Prostate gland (tissue), 2 donors: ENCODE results near the gene CCL5.

Experiments used
- CTCF ChIP-seq, 4 experiments: fragments of 200-600 bp in 2 of 4; fragments of 450-650 bp in 2 of 4; sonication (generic) in 2 of 4; IDR thresholded peaks; 1 replicate in 3 of 4; 2 replicates in 1 of 4; pipeline ENCODE4 v1.5.1; 2016 to 2019; ENCODE audit warnings: antibody characterized with exemption in 4 of 4, mild to moderate bottlenecking in 2 of 4, moderate library complexity in 2 of 4
- POLR2A ChIP-seq: fragments of 450-650 bp; IDR thresholded peaks from one replicate; pipeline ENCODE4 v1.6.1; 2016; ENCODE audit warnings: antibody characterized with exemption, mild to moderate bottlenecking
- POLR2AphosphoS5 ChIP-seq: sonication (generic); formaldehyde crosslinking; IDR thresholded peaks from one replicate; pipeline ENCODE4 v1.6.1; 2017; ENCODE audit warnings: antibody characterized with exemption

DNA sequence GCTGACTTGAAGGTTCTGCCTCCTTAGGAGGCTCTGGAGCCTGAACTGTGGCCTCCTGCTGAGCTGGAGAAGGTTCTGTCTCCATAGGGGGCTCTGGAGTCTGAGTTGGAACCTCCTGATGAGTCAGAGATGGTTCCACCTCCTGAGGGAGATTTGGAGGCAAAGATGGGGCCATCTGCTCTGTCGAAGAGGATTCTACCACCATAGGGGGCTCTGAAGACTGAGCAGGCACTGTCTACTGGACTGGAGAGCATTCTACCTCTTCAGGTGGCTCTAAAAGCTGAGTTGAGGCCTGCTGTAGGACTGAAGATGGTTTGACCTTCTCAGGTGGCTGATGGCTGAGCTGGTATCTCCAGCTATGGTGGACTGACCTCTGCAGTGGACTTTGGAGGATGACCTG, 34.2 kb upstream of the CCL5 start:
- TF ChIP-seq CTCF (IDR thresholded peaks at IDR 0.05) (no peak), POLR2AphosphoS5 (no peak), POLR2A (no peak)
